Measurements from ENCODE around the gene ROBO2.

The ROBO2 gene

GRCh38 chr3:77066829-77067228 lies 26.9 kb downstream of the ROBO2 start:
- TF ChIP-seq CTCF (IDR thresholded peaks at IDR 0.05): no peak
- Histone ChIP-seq H3K4me3 (no peak overlapping the region), H3K27ac (no peak overlapping the region)
- no peak for DNase-seq (ENCODE audit: low spot score)

- Histone ChIP-seq H3K27ac (no peak overlapping the region), H3K4me3 (no peak overlapping the region)
- TF ChIP-seq CTCF (IDR thresholded peaks at IDR 0.05): no peak
- no peak for DNase-seq (ENCODE audit: low spot score)
Observed at GRCh38 chr3:77068808-77069207, 28.9 kb downstream of the ROBO2 start.

DNA sequence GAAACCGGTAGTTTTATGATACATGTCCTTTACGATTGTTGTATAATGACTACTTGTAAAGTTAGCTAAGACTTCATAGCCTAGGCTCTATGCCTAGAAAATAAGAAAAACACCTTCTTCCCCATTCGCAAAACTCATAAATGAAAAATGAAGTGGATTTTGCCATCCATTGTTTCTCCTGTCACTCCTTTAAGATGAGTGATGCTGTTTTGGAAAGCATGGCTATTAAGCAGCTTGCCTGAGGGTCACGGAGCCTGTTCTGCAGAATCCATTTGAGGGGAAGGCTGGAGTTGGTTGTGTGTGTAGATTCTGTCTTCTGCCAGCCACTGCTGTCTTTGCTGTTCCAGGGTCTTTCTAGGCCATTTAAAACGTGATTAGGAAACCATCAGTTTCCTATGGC lies 31.5 kb downstream of the ROBO2 start:
- H3K27ac ChIP-seq: no peak overlapping the region
- no peak for TF ChIP-seq CTCF (IDR thresholded peaks at IDR 0.05)
- DNase-seq (ENCODE audit: low spot score): no peak
- H3K4me3 ChIP-seq: no peak overlapping the region

GRCh38 chr3:77071809-77072208 lies 31.9 kb downstream of the ROBO2 start:
- H3K27ac ChIP-seq: no peak overlapping the region
- TF ChIP-seq CTCF (IDR thresholded peaks at IDR 0.05): no peak
- DNase-seq (ENCODE audit: low spot score): no peak
- H3K4me3 ChIP-seq: no peak overlapping the region

DNA sequence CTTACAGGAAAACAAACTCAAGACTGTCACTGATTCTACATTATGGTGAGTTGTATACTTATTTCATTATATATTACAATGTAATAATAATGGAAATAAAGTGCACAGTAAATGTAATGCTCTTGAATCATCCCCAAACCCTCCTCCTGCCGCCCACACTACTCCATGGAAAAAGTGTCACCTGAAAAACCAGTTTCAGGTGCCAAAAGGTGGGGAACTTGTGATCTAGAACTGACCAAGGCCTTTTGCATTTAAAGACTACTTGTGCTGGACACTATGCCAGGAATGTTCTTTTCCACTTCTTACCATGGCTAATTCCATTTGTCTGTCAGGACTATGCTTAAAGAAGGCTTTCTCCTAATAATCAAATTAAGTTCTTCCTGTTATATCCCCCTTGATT lies 32.3 kb downstream of the ROBO2 start:
- DNase-seq (ENCODE audit: low spot score): no peak
- H3K4me3 ChIP-seq: no peak overlapping the region
- TF ChIP-seq CTCF (IDR thresholded peaks at IDR 0.05): no peak
- no peak overlapping the region for H3K27ac ChIP-seq

- no peak for DNase-seq (ENCODE audit: low spot score)
- Histone ChIP-seq H3K27ac (no peak overlapping the region), H3K4me3 (no peak overlapping the region)
- no peak for TF ChIP-seq CTCF (IDR thresholded peaks at IDR 0.05)
Observed at GRCh38 chr3:77078279-77078678, 38.4 kb downstream of the ROBO2 start.

DNA sequence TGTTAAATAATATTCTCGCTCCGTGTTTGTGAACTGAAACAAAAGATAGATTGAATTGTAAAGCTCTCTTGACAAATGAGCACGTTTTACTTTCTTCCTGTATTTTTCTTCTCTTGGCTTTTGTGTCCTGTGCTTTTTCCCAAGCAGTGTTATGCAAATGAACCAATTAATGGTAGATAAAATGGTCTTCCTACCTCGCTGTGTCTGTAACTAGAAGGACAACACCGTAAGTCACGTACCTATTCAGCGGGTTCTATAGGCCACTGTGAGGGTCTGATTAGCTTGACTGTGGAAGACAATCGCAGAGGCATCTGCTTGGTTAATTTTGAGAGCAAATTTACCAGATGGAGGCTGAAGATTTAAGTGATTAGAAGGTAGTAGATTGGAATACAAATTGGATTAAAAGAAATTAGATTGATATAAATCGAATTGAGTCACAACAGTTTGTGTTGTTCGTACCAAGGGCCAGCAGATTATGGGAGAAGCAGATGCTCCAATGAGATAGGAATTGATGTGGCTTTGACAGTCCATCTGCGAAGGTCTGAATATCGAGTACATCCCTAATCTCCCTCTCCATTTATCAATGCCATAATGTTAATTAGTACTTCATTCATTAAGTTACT lies 40.2 kb downstream of the ROBO2 start:
- Histone ChIP-seq H3K4me3 (no peak overlapping the region), H3K27ac (no peak overlapping the region)
- DNase-seq (ENCODE audit: low spot score): no peak
- TF ChIP-seq CTCF (IDR thresholded peaks at IDR 0.05): no peak
